Immature natural killer cell (primary cell): Measurements from ENCODE around the gene EIF6. TPM values are rescaled to one million over a fixed set of nuclear protein-coding genes. Genes with fewer than 3 reads are reported as not detected.

Experiments used
- DNase-seq, 3 donors: peaks; one replicate each; pipeline ENCODE4 v3.0.0; 2022; ENCODE audit warnings: mixed read lengths in 1 of 3
- H3K27ac Mint-ChIP-seq, 6 donors: one replicate each; pipeline ENCODE4 v1.8.0; 2020; ENCODE audit warnings: mixed read lengths in 6 of 6, mild to moderate bottlenecking in 5 of 6, inconsistent platforms in 4 of 6, moderate library complexity in 3 of 6
- H3K27me3 Mint-ChIP-seq, 3 donors: one replicate each; pipeline ENCODE4 v1.8.0; 2020 to 2021; ENCODE audit warnings: low read depth in 3 of 3, mild to moderate bottlenecking in 3 of 3, mixed read lengths in 3 of 3, moderate library complexity in 3 of 3, inconsistent platforms in 1 of 3
- H3K36me3 Mint-ChIP-seq, 3 donors: one replicate each; pipeline ENCODE4 v1.8.0; 2020; ENCODE audit warnings: mixed read lengths in 3 of 3, inconsistent platforms in 2 of 3, mild to moderate bottlenecking in 2 of 3
- H3K4me1 Mint-ChIP-seq, 2 donors: one replicate each; pipeline ENCODE4 v1.8.0; 2020; ENCODE audit warnings: inconsistent platforms in 2 of 2, mild to moderate bottlenecking in 2 of 2, mixed read lengths in 2 of 2, moderate library complexity in 1 of 2
- H3K4me3 Mint-ChIP-seq, 5 donors: one replicate each; pipeline ENCODE4 v1.8.0; 2020; ENCODE audit warnings: mild to moderate bottlenecking in 5 of 5, mixed read lengths in 5 of 5, inconsistent platforms in 3 of 5, moderate library complexity in 3 of 5
- H3K9me3 Mint-ChIP-seq, 6 donors: one replicate each; pipeline ENCODE4 v1.8.0; 2020; ENCODE audit warnings: mild to moderate bottlenecking in 6 of 6, mixed read lengths in 6 of 6, inconsistent platforms in 4 of 6, moderate library complexity in 3 of 6
- polyA plus RNA-seq, 3 donors: library from polyadenylated mRNA; unstranded; fragments of 300-500 nt; fragmentation: Illumina TruSeq; gene quantifications; one replicate each; pipeline ENCODE4 v1.2.3, GENCODE V29; 2021

EIF6 gene
- polyA plus RNA-seq, 3 donors from 2014 or later: 236 to 379 (median 249) TPM

- peaks cover 0 to 5% (median 4%) of the 10 kb centered on the region in 3 donors for H3K36me3 Mint-ChIP-seq
- H3K27ac Mint-ChIP-seq: no peak overlapping the region
- H3K27me3 Mint-ChIP-seq: no peaks in the 10 kb centered on the region
- H3K4me1 Mint-ChIP-seq: peaks cover 2 to 8% of the 10 kb centered on the region in 2 donors
- no peak for DNase-seq
- H3K4me3 Mint-ChIP-seq: no peak overlapping the region
- no peaks in the 10 kb centered on the region for H3K9me3 Mint-ChIP-seq
These were observed 21.3 kb upstream of the EIF6 start for GRCh38 chr20:35305682-35306556.

- Mint-ChIP-seq H3K9me3 (no peaks in the 10 kb centered on the region), H3K4me3 (no peak overlapping the region), H3K4me1 (peaks cover 2 to 8% of the 10 kb centered on the region in 2 donors), H3K36me3 (peaks cover 0 to 4% (median 1%) of the 10 kb centered on the region in 3 donors), H3K27me3 (no peaks in the 10 kb centered on the region), H3K27ac (no peak overlapping the region)
- DNase-seq: no peak
These were observed 20.4 kb upstream of the EIF6 start for GRCh38 chr20:35304956-35305355.

- DNase-seq: peak; percentile 66 to 78 (median 72)
- no peak overlapping the region for H3K4me3 Mint-ChIP-seq
- H3K36me3 Mint-ChIP-seq: peaks cover 0 to 4% (median 0%) of the 10 kb centered on the region in 3 donors
- H3K9me3 Mint-ChIP-seq: no peaks in the 10 kb centered on the region
- peaks cover 0 to 3% (median 0%) of the 10 kb centered on the region in 3 donors for H3K27me3 Mint-ChIP-seq
- peak overlapping the region in 1 of 6 donors; percentile 37 for H3K27ac Mint-ChIP-seq
- H3K4me1 Mint-ChIP-seq: peaks cover 2 to 8% of the 10 kb centered on the region in 2 donors
These were observed 19.3 kb upstream of the EIF6 start for GRCh38 chr20:35303735-35304491.

GRCh38 chr20:35303382-35303734 lies 18.8 kb upstream of the EIF6 start:
- no peak overlapping the region for H3K27ac Mint-ChIP-seq

GRCh38 chr20:35302421-35303335 lies 18.1 kb upstream of the EIF6 start:
- H3K4me1 Mint-ChIP-seq: peaks cover 2 to 8% of the 10 kb centered on the region in 2 donors
- H3K4me3 Mint-ChIP-seq: no peak overlapping the region
- H3K9me3 Mint-ChIP-seq: no peaks in the 10 kb centered on the region
- no peak for DNase-seq
- no peak overlapping the region for H3K27ac Mint-ChIP-seq
- peaks cover 0 to 4% (median 0%) of the 10 kb centered on the region in 3 donors for H3K36me3 Mint-ChIP-seq
- H3K27me3 Mint-ChIP-seq: peaks cover 0 to 3% (median 2%) of the 10 kb centered on the region in 3 donors

More at GRCh38 chr20:35303382-35303734, 18.8 kb upstream of the EIF6 start:
- peaks cover 0 to 4% (median 0%) of the 10 kb centered on the region in 3 donors for H3K36me3 Mint-ChIP-seq
- H3K4me1 Mint-ChIP-seq: peaks cover 2 to 8% of the 10 kb centered on the region in 2 donors
- H3K4me3 Mint-ChIP-seq: no peak overlapping the region
- DNase-seq: no peak
- no peaks in the 10 kb centered on the region for H3K9me3 Mint-ChIP-seq
- H3K27me3 Mint-ChIP-seq: peaks cover 0 to 3% (median 2%) of the 10 kb centered on the region in 3 donors

GRCh38 chr20:35301426-35301825 lies 16.9 kb upstream of the EIF6 start:
- H3K36me3 Mint-ChIP-seq: peaks cover 0 to 4% (median 0%) of the 10 kb centered on the region in 3 donors
- peaks cover 2 to 8% of the 10 kb centered on the region in 2 donors for H3K4me1 Mint-ChIP-seq
- H3K4me3 Mint-ChIP-seq: no peak overlapping the region
- H3K27me3 Mint-ChIP-seq: peaks cover 2 to 3% (median 2%) of the 10 kb centered on the region in 3 donors
- H3K9me3 Mint-ChIP-seq: no peaks in the 10 kb centered on the region
- no peak overlapping the region for H3K27ac Mint-ChIP-seq
- no peak for DNase-seq

- DNase-seq: no peak
- no peak overlapping the region for H3K4me3 Mint-ChIP-seq
- no peaks in the 10 kb centered on the region for H3K9me3 Mint-ChIP-seq
- peaks cover 0 to 4% (median 0%) of the 10 kb centered on the region in 3 donors for H3K36me3 Mint-ChIP-seq
- H3K27ac Mint-ChIP-seq: no peak overlapping the region
- H3K4me1 Mint-ChIP-seq: peaks cover 2 to 8% of the 10 kb centered on the region in 2 donors
- H3K27me3 Mint-ChIP-seq: peaks cover 3% of the 10 kb centered on the region in 3 donors
These were observed 16.1 kb upstream of the EIF6 start for GRCh38 chr20:35300469-35301262.

- Mint-ChIP-seq H3K4me3 (no peak overlapping the region), H3K27me3 (peaks cover 3 to 5% (median 3%) of the 10 kb centered on the region in 3 donors), H3K27ac (no peak overlapping the region)
These were observed 15.2 kb upstream of the EIF6 start for GRCh38 chr20:35299780-35300179.

GRCh38 chr20:35298264-35298663 lies 13.7 kb upstream of the EIF6 start:
- DNase-seq: no peak
- peaks cover 0 to 4% (median 0%) of the 10 kb centered on the region in 3 donors for H3K36me3 Mint-ChIP-seq
- peak overlapping the region in 1 of 6 donors; percentile 62 for H3K27ac Mint-ChIP-seq
- H3K4me1 Mint-ChIP-seq: peaks cover 0 to 5% of the 10 kb centered on the region in 2 donors
- H3K9me3 Mint-ChIP-seq: no peaks in the 10 kb centered on the region
- H3K4me3 Mint-ChIP-seq: no peak overlapping the region
- H3K27me3 Mint-ChIP-seq: peaks cover 3 to 5% (median 3%) of the 10 kb centered on the region in 3 donors

More at GRCh38 chr20:35299780-35300179, 15.2 kb upstream of the EIF6 start:
- peaks cover 0 to 4% (median 0%) of the 10 kb centered on the region in 3 donors for H3K36me3 Mint-ChIP-seq
- H3K9me3 Mint-ChIP-seq: no peaks in the 10 kb centered on the region
- no peak for DNase-seq
- peaks cover 2 to 13% of the 10 kb centered on the region in 2 donors for H3K4me1 Mint-ChIP-seq

GRCh38 chr20:35297740-35298139 lies 13.2 kb upstream of the EIF6 start:
- Mint-ChIP-seq H3K36me3 (peaks cover 0 to 4% (median 0%) of the 10 kb centered on the region in 3 donors), H3K27me3 (peaks cover 3 to 5% (median 5%) of the 10 kb centered on the region in 3 donors), H3K4me1 (peaks cover 0 to 5% of the 10 kb centered on the region in 2 donors), H3K27ac (no peak overlapping the region), H3K9me3 (no peaks in the 10 kb centered on the region), H3K4me3 (no peak overlapping the region)
- no peak for DNase-seq

- Mint-ChIP-seq H3K4me3 (no peak overlapping the region), H3K27me3 (peaks cover 5 to 8% (median 7%) of the 10 kb centered on the region in 3 donors), H3K27ac (no peak overlapping the region), H3K4me1 (peaks cover 0 to 5% of the 10 kb centered on the region in 2 donors), H3K36me3 (peaks cover 0 to 4% (median 0%) of the 10 kb centered on the region in 3 donors), H3K9me3 (no peaks in the 10 kb centered on the region)
- no peak for DNase-seq
These were observed 12.6 kb upstream of the EIF6 start for GRCh38 chr20:35297155-35297554.

- no peak overlapping the region for H3K4me3 Mint-ChIP-seq
- H3K9me3 Mint-ChIP-seq: no peaks in the 10 kb centered on the region
- peak overlapping the region in 1 of 6 donors; percentile 81 for H3K27ac Mint-ChIP-seq
- H3K4me1 Mint-ChIP-seq: peaks cover 0 to 5% of the 10 kb centered on the region in 2 donors
- DNase-seq: no peak
- H3K27me3 Mint-ChIP-seq: peaks cover 5 to 8% (median 7%) of the 10 kb centered on the region in 3 donors
- H3K36me3 Mint-ChIP-seq: no peaks in the 10 kb centered on the region
These were observed 11.6 kb upstream of the EIF6 start for GRCh38 chr20:35296101-35296554.
